ENCODE measurements around the gene MPHOSPH6. TPM values are rescaled to one million over a fixed set of nuclear protein-coding genes. Genes with fewer than 3 reads are reported as not detected.
"Not testable (repeated sequence)": the region's sequence is repeated elsewhere in the genome, so short reads cannot be mapped to it uniquely, and the experiment has no call there.

Gene MPHOSPH6
- total RNA-seq, 2 experiments from 2014 or later: 48.0 to 48.7 TPM

DNA sequence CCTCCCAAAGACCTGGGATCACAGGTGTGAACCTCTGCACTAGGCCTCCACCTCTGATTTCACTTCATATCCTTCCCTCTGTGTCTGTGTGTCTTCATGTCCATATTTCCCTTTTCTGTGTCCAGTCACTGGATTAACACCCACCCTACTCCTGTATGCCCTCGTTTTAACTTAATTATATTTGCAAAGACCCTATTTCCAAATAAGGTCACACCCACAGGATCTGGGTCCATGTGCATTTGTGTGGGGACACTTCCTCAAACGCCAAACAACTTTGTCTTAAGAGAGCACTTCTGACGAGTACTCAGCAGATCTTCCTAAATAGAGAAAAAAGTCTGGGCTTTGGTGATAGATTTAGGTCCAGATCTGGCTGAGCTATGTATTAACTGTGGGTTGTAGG, 56.3 kb downstream of the MPHOSPH6 start:
- no peak overlapping the region for H3K27ac Mint-ChIP-seq
- POLR2A ChIA-PET: no interaction called here
- H3K36me3 Mint-ChIP-seq (ENCODE audit: low read depth): no peaks in the 10 kb centered on the region
- no peak for DNase-seq
- H3K27me3 Mint-ChIP-seq: no peaks in the 10 kb centered on the region
- CTCF ChIA-PET: no interaction called here
- ATAC-seq: no peak
- no peaks in the 10 kb centered on the region for H3K9me3 Mint-ChIP-seq (ENCODE audit: low read depth)
- no peak overlapping the region for H3K4me3 Mint-ChIP-seq
- peaks cover 8% of the 10 kb centered on the region for H3K4me1 Mint-ChIP-seq
- intact Hi-C loops (cut with DNase I, micrococcal nuclease): no loop called here

DNA sequence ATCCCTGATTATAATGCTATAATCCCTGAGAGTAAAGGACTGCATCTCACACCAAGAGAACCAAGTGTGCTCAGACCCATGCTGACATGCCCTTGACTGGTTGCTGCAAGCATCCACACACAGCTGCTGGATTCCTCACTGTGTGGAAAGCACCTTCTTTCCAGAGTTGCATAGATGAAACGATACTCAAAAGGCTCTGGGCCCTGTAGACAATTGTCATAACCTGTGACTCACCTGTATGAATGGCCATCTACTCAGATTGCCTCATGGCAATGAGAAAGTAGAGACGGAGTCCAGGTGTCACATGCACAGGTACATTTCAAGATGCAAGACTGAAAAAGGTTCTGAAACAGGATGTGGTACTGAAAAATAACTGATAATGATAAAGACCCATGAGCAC, 58.1 kb downstream of the MPHOSPH6 start:
- ChIA-PET CTCF (no interaction called here), POLR2A (no interaction called here)
- no peak overlapping the region for H3K27ac Mint-ChIP-seq
- H3K9me3 Mint-ChIP-seq (ENCODE audit: low read depth): no peaks in the 10 kb centered on the region
- no peak overlapping the region for H3K4me3 Mint-ChIP-seq
- DNase-seq: peak; percentile 6
- H3K4me1 Mint-ChIP-seq: peaks cover 10% of the 10 kb centered on the region
- intact Hi-C loops (cut with DNase I, micrococcal nuclease): no loop called here
- peak; percentile 55 for ATAC-seq
- H3K36me3 Mint-ChIP-seq (ENCODE audit: low read depth): no peaks in the 10 kb centered on the region
- H3K27me3 Mint-ChIP-seq: no peaks in the 10 kb centered on the region

DNA sequence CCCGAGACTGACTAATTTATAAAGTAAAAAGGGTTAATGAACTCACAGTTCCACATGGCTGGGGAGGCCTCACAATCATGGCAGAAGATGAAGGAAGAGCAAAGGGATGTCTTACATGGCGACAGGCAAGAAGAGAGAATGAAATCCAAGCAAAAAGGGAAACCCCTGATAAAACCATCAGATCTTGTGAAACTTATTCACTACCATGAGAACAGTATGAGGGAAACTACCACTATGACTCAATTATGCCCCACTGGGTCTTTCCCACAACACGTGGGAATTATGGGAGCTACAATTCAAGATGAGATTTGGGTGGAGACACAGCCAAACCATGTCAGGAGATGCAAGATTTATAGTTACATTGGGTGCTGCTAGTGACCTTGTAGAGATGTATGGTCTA, 60.8 kb downstream of the MPHOSPH6 start:
- H3K27ac Mint-ChIP-seq; H3K36me3 Mint-ChIP-seq (ENCODE audit: low read depth); intact Hi-C loops (cut with DNase I, micrococcal nuclease); H3K4me3 Mint-ChIP-seq; POLR2A ChIA-PET; H3K9me3 Mint-ChIP-seq (ENCODE audit: low read depth); H3K27me3 Mint-ChIP-seq; H3K4me1 Mint-ChIP-seq; DNase-seq; ATAC-seq: not testable (repeated sequence)
- CTCF ChIA-PET: interaction anchor here (0.7 to 1.1 kb wide), 2 partner anchors 121 to 233 kb away, joined by 3 read pairs; no protein-coding TSS in a partner anchor

DNA sequence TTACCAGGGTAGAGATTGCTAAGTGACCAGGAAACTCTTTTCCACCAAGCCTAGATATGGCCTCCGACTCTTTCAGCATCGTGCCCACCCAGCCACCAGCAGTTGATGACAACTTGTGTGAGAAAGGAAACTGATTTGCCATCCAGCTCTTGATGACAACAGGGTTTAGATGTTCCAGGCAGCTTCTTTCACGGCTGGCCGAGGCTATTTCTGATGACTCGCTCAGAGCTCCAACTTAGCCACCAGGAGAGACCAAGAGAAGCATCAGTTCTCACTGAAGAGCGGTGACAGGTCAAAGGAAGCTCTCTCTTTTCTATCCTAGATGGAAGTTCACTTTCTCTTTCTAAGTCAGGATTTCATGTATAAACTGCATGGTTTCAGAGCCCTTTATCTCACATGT, 61.2 kb downstream of the MPHOSPH6 start:
- DNase-seq: no peak
- intact Hi-C loops (cut with DNase I, micrococcal nuclease): no loop called here
- ATAC-seq: no peak
- H3K9me3 Mint-ChIP-seq (ENCODE audit: low read depth): no peaks in the 10 kb centered on the region
- peaks cover 10% of the 10 kb centered on the region for H3K4me1 Mint-ChIP-seq
- no peak overlapping the region for H3K4me3 Mint-ChIP-seq
- CTCF ChIA-PET: interaction anchor here (1.1 kb wide), 1 partner anchor 122 kb away, joined by 3 read pairs; no protein-coding TSS in a partner anchor
- no peaks in the 10 kb centered on the region for H3K27me3 Mint-ChIP-seq
- POLR2A ChIA-PET: no interaction called here
- no peak overlapping the region for H3K27ac Mint-ChIP-seq
- H3K36me3 Mint-ChIP-seq (ENCODE audit: low read depth): no peaks in the 10 kb centered on the region

GRCh38 chr16:82108100-82108499, 61.9 kb downstream of the MPHOSPH6 start:
- H3K9me3 Mint-ChIP-seq (ENCODE audit: low read depth): no peaks in the 10 kb centered on the region
- no peaks in the 10 kb centered on the region for H3K36me3 Mint-ChIP-seq (ENCODE audit: low read depth)
- H3K27ac Mint-ChIP-seq: no peak overlapping the region
- POLR2A ChIA-PET: no interaction called here
- peaks cover 10% of the 10 kb centered on the region for H3K4me1 Mint-ChIP-seq
- CTCF ChIA-PET: no interaction called here
- H3K4me3 Mint-ChIP-seq: no peak overlapping the region
- H3K27me3 Mint-ChIP-seq: no peaks in the 10 kb centered on the region
- DNase-seq: no peak
- intact Hi-C loops (cut with DNase I, micrococcal nuclease): no loop called here
- ATAC-seq: no peak

- no peak overlapping the region for H3K27ac Mint-ChIP-seq
- ATAC-seq (no peak), DNase-seq (no peak)
- intact Hi-C loops (cut with DNase I, micrococcal nuclease): no loop called here
- ChIA-PET CTCF (interaction anchor here (0.6 kb wide), 1 partner anchor 18 kb away, joined by 3 read pairs; no protein-coding TSS in a partner anchor), POLR2A (no interaction called here)
- H3K27me3 Mint-ChIP-seq: no peaks in the 10 kb centered on the region
- no peaks in the 10 kb centered on the region for H3K9me3 Mint-ChIP-seq (ENCODE audit: low read depth)
- peaks cover 10% of the 10 kb centered on the region for H3K4me1 Mint-ChIP-seq
- no peak overlapping the region for H3K4me3 Mint-ChIP-seq
- H3K36me3 Mint-ChIP-seq (ENCODE audit: low read depth): no peaks in the 10 kb centered on the region
Observed at GRCh38 chr16:82105107-82105506, 64.9 kb downstream of the MPHOSPH6 start.

Other genes starting within 250 kb of the MPHOSPH6 start
- 1 to 10 TPM; 7.4 to 8.2 TPM for gene SDR42E1, start 158.8 kb downstream of the MPHOSPH6 start, total RNA-seq
- not detected for gene HSD17B2, start 135.0 kb downstream of the MPHOSPH6 start, total RNA-seq